PFSK-1 (cell line): ENCODE data around the gene CD300C.

Experiments
- FOXP2 ChIP-seq: optimal IDR thresholded peaks from 2 replicates; pipeline ENCODE3; 2011; ENCODE audit warnings: borderline replicate concordance, control low read depth, inconsistent platforms; ENCODE audit not compliant: insufficient read depth; ENCODE audit errors: extremely low read length, extremely low read depth
- POLR2AphosphoS5 ChIP-seq: IDR thresholded peaks from 2 replicates; pipeline ENCODE4 v1.6.1; 2012; ENCODE audit warnings: low read depth, mild to moderate bottlenecking, control low read depth, low read length, moderate library complexity
- REST ChIP-seq, 2 experiments: IDR thresholded peaks; 2 replicates each; pipeline versions ENCODE4 v1.6.1 to v1.8.0; 2011 to 2012; ENCODE audit warnings: low read depth in 2 of 2, low read length in 2 of 2, control low read depth in 1 of 2, inconsistent platforms in 1 of 2, mild to moderate bottlenecking in 1 of 2, moderate library complexity in 1 of 2; ENCODE audit not compliant: insufficient read depth in 1 of 2
- SIN3A ChIP-seq: IDR thresholded peaks from 2 replicates; pipeline ENCODE4 v1.6.1; 2012; ENCODE audit warnings: mild to moderate bottlenecking, low read length, moderate library complexity, borderline replicate concordance; ENCODE audit not compliant: insufficient read depth
- TAF1 ChIP-seq: IDR thresholded peaks from 2 replicates; pipeline ENCODE4 v1.6.1; 2012; ENCODE audit warnings: low read length, control low read depth, borderline replicate concordance; ENCODE audit not compliant: insufficient read depth

Gene CD300C

GRCh38 chr17:74584292-74585060 is 38.6 kb upstream of the CD300C start:
- TF ChIP-seq TAF1 (no peak), SIN3A (no peak), FOXP2 (no peak), POLR2AphosphoS5 (no peak), REST (IDR thresholded peaks at IDR 0.05; ENCODE audit: insufficient read depth in 1 of 2, low read depth in 2 of 2, low read length in 2 of 2) (no peak)

- TF ChIP-seq FOXP2 (no peak), TAF1 (no peak), POLR2AphosphoS5 (no peak), REST (IDR thresholded peaks at IDR 0.05; ENCODE audit: insufficient read depth in 1 of 2, low read depth in 2 of 2, low read length in 2 of 2) (no peak), SIN3A (no peak)
These were observed 36.7 kb upstream of the CD300C start for GRCh38 chr17:74582633-74583032.

- no peak for TF ChIP-seq REST (IDR thresholded peaks at IDR 0.05; ENCODE audit: insufficient read depth in 1 of 2, low read depth in 2 of 2, low read length in 2 of 2)
- TF ChIP-seq TAF1: no peak
- no peak for TF ChIP-seq SIN3A
These were observed 34.0 kb upstream of the CD300C start for GRCh38 chr17:74579900-74580299.

GRCh38 chr17:74578979-74579378 is 33.1 kb upstream of the CD300C start:
- no peak for TF ChIP-seq TAF1
- TF ChIP-seq REST (IDR thresholded peaks at IDR 0.05; ENCODE audit: insufficient read depth in 1 of 2, low read depth in 2 of 2, low read length in 2 of 2): no peak
- TF ChIP-seq SIN3A: no peak
- no peak for TF ChIP-seq POLR2AphosphoS5
- TF ChIP-seq FOXP2: no peak
